ENCODE results near the gene ITGAX.
"Not testable (repeated sequence)": the region's sequence is repeated elsewhere in the genome, so short reads cannot be mapped to it uniquely, and the experiment has no call there.

The ITGAX gene

GRCh38 chr16:31401436-31401835 is 46.5 kb downstream of the ITGAX start:
- in situ Hi-C loops (cut with MboI; ENCODE audit: low pct_unique_long_range_greater_than_20kb, low sequenced_read_pairs): no loop called here
- DNase-seq: no peak

- DNase-seq: no peak
- in situ Hi-C loops (cut with MboI; ENCODE audit: low pct_unique_long_range_greater_than_20kb, low sequenced_read_pairs): no loop called here
Measured at GRCh38 chr16:31402687-31403086, 47.7 kb downstream of the ITGAX start.

DNA sequence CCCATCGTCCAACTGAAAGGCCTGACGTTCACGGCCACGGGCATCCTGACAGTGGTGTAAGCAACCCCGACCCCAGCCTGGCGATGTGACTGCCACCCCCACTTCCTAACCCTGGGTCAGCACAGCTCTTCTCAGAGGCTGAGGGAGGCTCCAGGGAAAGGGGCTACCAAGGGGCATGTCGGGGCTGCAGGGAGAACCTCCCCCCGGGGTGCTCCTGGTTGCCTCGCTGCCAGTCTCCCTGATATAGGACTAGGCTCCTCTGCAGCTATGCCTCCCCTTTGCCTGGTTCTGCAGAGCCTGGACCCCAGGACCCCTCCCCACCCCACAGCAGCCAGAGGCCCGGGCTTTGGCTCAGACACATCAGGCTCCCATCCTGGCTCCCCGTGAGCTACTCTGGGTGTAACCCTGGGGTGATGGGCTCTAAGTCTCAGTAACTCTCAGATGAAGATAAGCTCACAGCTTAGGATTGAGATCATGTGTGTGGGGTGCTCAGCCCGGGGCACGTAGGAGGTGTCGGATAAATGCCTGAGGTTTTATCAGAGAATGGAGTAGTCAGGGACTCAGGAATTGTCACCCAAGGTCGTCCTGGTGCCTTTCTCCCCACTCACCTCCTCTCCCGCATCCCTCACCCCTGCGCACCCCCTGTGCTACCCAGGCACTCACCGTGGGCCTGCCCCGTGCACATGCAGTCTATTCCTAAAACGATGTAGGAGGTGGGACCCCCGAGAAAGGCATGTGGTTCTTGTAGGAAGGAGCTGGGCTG is 48.8 kb downstream of the ITGAX start:
- no peak for DNase-seq
- in situ Hi-C loops (cut with MboI; ENCODE audit: low pct_unique_long_range_greater_than_20kb, low sequenced_read_pairs): no loop called here

- no peak for DNase-seq
- in situ Hi-C loops (cut with MboI; ENCODE audit: low pct_unique_long_range_greater_than_20kb, low sequenced_read_pairs): no loop called here
Measured at GRCh38 chr16:31404353-31405064, 49.5 kb downstream of the ITGAX start.

- DNase-seq: no peak
- in situ Hi-C loops (cut with MboI; ENCODE audit: low pct_unique_long_range_greater_than_20kb, low sequenced_read_pairs): no loop called here
Measured at GRCh38 chr16:31407406-31407805, 52.4 kb downstream of the ITGAX start.

DNA sequence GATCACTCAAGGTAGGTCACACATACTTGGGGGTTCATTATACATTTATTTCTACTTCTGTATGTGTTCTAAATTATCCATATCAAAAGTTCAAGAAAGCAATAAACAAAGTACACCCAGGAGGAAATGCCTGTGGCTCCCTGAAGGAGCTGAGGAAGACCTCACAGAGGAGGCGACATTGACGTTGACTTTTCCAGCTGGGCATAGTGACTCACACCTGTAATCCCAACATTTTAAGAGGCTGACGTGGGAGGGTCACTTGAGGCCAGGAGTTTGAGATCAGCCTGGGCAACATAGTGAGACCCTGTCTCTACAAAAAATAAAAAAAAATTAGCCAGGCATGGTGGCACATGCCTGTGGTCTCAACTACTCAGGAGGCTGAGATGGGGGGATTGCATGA is 54.5 kb downstream of the ITGAX start:
- DNase-seq: no peak
- in situ Hi-C loops (cut with MboI; ENCODE audit: low pct_unique_long_range_greater_than_20kb, low sequenced_read_pairs): no loop called here

- in situ Hi-C loops (cut with MboI; ENCODE audit: low pct_unique_long_range_greater_than_20kb, low sequenced_read_pairs): no loop called here
- DNase-seq: no peak
Measured at GRCh38 chr16:31410082-31410481, 55.1 kb downstream of the ITGAX start.

DNA sequence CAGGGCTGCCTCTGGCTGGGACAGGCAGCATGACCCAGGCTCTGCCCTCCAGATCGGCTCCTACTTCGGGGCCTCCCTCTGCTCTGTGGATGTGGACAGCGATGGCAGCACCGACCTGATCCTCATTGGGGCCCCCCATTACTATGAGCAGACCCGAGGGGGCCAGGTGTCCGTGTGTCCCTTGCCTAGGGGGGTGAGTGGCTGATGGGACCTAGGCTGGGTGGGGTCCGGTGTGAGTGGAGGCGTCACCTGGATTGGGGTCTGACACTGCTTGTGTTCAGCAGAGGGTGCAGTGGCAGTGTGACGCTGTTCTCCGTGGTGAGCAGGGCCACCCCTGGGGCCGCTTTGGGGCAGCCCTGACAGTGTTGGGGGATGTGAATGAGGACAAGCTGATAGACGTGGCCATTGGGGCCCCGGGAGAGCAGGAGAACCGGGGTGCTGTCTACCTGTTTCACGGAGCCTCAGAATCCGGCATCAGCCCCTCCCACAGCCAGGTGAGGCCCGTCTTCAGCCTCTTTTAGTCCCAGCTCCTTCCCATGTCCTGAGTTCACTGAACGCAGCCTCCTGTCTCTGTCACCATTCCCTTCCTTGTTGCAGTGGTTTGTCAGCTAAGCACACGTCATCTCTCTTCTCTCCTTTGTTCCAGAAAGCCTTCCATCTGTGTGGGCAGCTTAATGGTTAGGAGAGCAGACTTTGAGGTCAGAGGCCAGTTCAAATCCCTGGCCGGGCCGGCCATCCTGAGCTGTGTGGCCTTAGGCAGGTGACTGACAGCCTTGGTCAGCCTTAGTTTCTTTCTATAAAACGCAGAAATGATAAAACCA is 56.3 kb downstream of the ITGAX start:
- in situ Hi-C loops (cut with MboI; ENCODE audit: low pct_unique_long_range_greater_than_20kb, low sequenced_read_pairs): no loop called here
- no peak for DNase-seq

DNA sequence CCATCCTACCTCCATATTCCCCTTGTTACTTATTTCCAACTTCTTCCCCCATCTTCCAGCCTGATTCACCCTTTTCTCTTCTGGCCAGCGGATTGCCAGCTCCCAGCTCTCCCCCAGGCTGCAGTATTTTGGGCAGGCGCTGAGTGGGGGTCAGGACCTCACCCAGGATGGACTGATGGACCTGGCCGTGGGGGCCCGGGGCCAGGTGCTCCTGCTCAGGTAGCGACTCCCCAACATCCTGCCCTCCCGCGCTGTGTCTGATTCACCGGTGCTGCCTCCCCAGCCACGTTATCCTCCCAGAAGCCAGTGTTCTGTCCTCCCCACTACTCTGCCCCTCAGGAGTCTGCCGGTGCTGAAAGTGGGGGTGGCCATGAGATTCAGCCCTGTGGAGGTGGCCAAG is 57.8 kb downstream of the ITGAX start:
- no peak for DNase-seq
- in situ Hi-C loops (cut with MboI; ENCODE audit: low pct_unique_long_range_greater_than_20kb, low sequenced_read_pairs): no loop called here

- DNase-seq: no peak
- in situ Hi-C loops (cut with MboI; ENCODE audit: low pct_unique_long_range_greater_than_20kb, low sequenced_read_pairs): no loop called here
Measured at GRCh38 chr16:31413381-31413780, 58.4 kb downstream of the ITGAX start.

DNA sequence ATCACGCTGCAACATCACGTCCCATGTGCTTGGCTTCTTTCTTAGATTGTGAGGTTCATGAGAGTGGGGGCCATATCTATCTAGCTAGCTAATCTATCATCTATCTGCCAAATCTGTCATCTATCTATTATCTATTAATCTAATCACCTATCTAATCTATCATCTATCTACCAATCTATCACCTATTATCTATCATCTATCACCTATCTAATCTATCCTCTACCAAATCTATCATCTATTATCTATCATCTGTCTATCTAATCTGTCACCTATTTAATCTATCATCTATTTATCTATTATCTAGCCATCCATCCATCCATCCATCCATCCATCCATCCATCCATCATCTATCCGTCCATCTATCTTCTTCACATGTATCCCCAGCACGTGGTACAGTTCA is 59.0 kb downstream of the ITGAX start:
- in situ Hi-C loops (cut with MboI; ENCODE audit: low pct_unique_long_range_greater_than_20kb, low sequenced_read_pairs): no loop called here
- DNase-seq: no peak

DNA sequence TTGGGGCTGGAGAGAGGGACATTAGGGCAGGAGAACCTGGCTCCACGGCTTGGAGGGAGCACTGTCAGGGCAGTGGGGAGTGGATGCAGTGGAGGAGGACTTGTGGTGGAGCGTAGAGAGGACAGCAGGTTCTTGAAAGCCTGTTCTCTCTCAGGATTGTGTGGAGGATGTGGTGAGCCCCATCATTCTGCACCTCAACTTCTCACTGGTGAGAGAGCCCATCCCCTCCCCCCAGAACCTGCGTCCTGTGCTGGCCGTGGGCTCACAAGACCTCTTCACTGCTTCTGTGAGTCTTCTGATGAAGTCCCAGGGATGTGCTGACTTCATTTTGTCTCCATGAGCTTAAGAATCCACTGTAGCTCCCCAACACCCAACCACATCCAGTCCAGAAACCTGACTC is 59.7 kb downstream of the ITGAX start:
- in situ Hi-C loops (cut with MboI; ENCODE audit: low pct_unique_long_range_greater_than_20kb, low sequenced_read_pairs): no loop called here
- DNase-seq: no peak

- DNase-seq: no peak
- in situ Hi-C loops (cut with MboI; ENCODE audit: low pct_unique_long_range_greater_than_20kb, low sequenced_read_pairs): no loop called here
Measured at GRCh38 chr16:31416371-31416770, 61.4 kb downstream of the ITGAX start.

- DNase-seq; in situ Hi-C loops (cut with MboI; ENCODE audit: low pct_unique_long_range_greater_than_20kb, low sequenced_read_pairs): not testable (repeated sequence)
Measured at GRCh38 chr16:31417036-31417435, 62.1 kb downstream of the ITGAX start.

DNA sequence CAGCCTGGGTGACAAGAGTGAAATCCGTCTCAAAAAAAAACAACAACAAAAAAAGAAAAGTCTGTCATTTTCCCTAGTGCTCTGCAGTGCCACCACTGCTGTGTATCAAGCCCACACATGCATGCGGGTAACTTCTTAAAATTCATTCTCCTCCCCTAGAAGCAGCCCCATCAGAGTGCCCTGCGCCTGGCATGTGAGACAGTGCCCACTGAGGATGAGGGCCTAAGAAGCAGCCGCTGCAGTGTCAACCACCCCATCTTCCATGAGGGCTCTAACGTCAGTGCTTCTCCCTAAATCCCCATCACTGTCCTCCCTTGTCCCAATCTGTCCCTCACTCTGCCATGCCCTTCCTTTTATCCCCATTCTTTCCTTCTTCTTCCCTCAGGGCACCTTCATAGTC is 62.9 kb downstream of the ITGAX start:
- no peak for DNase-seq
- in situ Hi-C loops (cut with MboI; ENCODE audit: low pct_unique_long_range_greater_than_20kb, low sequenced_read_pairs): no loop called here

DNA sequence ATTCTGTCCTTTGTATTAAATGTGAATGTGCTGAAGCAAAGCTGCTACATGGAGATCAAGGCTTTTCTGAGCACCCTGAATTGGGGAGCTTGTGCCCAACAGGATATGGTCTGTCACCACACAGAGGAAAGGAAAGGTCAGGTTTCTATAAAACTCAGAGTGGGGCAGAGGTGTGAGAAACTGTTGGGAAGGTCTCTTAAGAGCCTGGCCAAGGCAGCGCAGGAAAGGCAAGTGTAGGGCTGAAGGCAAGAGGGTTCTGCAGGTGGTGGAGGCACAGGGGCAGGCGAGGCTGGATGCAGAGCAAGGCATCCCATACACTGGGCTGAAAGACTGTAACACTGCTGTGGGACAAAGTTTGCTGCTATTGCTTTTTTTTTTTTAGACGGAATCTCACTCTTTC is 65.1 kb downstream of the ITGAX start:
- in situ Hi-C loops (cut with MboI; ENCODE audit: low pct_unique_long_range_greater_than_20kb, low sequenced_read_pairs): no loop called here
- no peak for DNase-seq

DNA sequence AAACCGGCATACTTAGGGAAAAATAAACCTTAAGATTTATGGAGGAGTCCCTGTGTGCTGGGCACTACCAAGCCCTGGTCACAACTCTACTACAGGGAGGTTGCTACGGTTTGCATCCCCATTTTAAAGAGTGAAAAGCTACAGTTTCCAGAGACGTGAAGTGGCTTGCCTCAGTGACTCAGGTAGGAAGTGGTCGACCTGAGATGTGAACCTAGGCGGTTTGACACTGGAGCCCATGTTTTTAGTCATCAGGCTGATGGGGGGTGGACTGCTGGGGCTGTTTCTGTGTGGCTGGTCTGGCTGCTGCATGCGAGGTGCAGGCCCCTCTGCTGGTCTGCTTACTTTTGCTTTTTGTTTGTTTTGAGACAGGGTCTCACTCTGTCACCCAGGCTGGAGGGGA is 66.6 kb downstream of the ITGAX start:
- in situ Hi-C loops (cut with MboI; ENCODE audit: low pct_unique_long_range_greater_than_20kb, low sequenced_read_pairs): no loop called here
- DNase-seq: no peak

DNA sequence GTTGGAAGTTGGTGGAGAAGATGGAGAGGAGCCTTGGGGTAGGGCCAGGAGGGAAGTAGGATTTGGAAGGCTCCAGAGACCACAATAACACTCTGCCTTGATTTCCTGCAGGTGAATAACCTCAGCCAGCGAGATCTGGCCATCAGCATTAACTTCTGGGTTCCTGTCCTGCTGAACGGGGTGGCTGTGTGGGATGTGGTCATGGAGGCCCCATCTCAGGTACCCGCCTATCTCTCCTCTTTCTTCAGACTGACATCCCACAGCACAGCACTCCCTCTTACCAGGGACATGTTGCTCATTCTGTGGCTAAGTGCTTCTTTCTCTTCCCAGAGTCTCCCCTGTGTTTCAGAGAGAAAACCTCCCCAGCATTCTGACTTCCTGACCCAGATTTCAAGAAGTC is 68.3 kb downstream of the ITGAX start:
- in situ Hi-C loops (cut with MboI; ENCODE audit: low pct_unique_long_range_greater_than_20kb, low sequenced_read_pairs): no loop called here

DNA sequence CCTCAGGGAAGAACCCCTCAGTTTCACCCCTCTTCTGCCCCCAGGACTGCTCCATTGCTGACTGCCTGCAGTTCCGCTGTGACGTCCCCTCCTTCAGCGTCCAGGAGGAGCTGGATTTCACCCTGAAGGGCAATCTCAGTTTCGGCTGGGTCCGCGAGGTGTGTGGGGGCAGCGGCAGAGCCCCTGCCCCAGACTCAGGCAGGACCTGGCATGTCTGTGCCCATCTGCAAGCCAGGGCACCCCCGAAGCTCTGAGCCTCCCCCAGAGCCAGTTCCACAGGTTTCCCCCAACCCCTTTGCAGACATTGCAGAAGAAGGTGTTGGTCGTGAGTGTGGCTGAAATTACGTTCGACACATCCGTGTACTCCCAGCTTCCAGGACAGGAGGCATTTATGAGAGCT is 68.8 kb downstream of the ITGAX start:
- in situ Hi-C loops (cut with MboI; ENCODE audit: low pct_unique_long_range_greater_than_20kb, low sequenced_read_pairs): no loop called here
- DNase-seq: no peak

More for the DNA sequence above, 68.3 kb downstream of the ITGAX start:
- DNase-seq: no peak

Measured in KBM-7 (cell line).